ENCODE data around the gene LIPC.

Gene LIPC

DNA sequence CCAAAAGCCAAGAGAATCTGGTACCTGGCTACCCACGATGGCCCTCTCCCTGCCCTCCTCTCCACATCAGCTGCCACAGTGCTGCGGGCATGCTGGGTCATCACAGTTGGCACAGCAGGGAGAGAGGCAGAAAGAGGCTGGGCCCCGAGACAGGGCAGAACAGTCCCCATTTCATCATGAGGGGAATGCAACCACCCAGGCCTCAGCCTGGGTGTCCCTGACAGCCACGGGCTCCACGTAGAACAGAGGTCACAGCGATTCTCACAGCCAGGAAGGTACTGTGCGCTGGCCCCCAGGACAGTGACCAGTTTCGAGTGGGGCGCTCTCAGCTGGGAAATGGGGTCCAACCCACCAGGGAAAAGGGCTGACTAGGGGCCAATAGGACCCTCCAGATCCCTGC lies 6.3 kb downstream of the LIPC start:
- no peak for DNase-seq

DNA sequence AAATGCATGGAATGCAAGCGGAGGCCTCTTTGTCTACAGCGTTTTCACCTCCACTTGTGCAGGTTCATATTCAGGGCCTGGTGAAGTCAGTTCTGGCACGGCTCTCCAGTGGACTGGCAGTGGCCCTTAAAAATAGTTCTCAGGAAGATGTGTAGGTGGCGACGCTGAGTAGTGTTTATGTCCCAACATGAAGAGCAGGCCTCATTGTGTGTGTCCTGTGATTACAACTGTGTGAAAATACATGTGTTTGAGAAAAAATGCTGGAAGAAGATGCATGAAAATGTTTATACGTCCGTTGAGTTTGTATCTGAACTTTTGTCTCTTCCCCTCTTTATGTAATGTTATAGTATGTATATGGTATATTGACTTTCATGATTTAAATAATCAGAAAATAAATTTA lies 7.2 kb downstream of the LIPC start:
- no peak for DNase-seq

DNA sequence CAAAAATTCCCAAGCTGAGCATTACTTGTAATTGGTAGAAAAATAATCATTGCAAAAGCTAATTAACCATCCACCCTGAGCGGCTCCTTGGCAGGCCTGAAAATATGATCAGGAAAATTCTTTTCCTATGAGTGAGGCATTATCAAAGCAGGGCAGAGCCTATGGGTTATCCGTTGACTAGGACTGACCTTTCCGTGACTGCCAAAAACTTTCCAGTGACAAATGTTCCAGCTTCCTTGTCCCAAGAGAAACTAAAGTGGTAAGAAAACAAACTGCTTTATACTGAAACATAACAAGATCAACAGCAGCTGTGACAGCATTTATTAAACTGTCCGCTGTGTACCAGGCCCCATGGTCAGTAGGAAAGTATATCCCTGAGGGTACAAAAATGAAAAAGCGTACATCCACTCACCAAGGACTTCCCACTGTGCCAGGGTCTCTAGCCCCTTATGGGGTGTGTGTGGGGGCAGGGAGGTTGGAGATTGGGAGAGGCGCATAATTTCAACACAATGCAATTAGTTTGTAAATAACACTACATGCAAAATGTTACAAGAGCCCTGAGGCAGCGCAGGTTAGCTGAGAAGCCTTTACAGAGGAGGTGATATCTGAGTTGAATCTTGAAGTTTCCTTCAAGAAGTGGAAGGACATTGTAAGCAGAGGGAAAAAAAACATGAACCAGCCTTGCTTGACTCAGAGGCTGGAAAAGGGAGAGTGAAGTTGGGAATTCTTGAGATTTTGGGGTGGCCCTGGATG lies 8.5 kb downstream of the LIPC start:
- DNase-seq, result no peak

DNA sequence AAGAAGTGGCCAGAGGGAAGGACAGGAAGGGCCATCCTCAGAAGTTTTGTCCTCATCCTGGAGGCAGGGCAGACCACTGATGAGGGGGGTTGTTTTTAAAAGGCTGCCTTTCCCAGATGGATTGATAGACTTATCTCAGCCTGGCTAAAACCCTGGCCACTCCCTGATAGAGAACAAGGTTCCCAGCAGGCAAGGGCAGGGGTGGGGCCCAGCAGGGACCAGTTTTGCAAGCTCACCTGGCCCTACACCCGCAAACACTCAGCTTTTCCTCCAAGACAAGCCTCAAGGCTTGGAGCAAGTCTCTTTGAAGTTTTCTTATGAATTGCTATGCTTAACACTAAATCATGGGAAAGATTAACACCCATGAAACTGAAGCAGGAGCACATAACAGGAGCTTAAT lies 9.1 kb downstream of the LIPC start:
- DNase-seq, result no peak

DNA sequence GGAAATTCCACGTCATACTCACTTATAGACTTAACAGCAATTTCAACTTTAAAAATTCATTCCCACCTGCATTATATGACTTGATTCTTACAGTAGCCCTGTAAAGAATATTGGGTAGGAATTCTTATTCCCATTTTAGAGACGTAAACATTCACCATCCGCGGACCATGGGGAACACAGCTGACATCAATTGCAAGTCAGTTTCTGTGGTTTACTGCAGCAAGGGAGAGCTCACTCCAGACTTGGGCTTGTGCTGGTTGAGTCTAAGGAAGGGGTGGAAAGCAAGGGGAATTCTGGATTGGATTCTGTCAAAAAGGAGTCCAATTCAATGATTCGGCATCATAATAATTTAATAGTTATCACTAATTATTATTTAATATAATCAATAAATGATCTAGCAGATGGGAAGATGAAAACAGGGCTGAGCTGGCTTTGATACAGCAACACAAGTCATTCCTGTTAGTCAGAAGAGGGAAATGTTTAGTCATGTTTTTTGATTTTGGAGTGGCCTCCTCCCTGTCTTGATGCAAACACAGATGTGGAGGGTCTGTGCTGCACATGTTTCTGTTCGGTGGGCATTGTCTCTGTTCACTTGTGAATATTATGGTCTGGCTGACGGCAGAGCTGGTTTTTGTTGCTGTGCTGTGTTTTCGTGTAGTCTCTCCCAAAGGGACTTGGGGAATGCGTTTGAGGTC lies 9.7 kb downstream of the LIPC start:
- no peak for DNase-seq

DNA sequence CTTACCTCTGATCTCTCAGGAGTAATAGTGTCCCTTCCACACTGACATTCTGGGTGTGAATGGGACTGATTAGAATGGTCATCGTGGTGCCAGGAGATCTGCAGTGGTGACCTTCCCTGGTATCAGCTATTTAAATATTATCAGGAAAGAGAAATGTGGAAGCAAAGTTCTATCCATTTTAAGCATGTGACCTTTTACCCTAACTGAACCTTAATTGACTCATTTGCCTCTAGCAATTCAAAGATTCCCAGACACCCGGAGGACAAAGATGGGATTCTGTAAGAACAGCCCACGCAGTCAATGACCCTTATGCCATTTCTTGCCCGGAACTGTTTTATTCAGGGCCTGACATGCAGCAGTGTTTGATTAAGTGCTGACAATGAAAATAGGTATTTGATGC lies 10.3 kb downstream of the LIPC start:
- DNase-seq, result no peak

DNA sequence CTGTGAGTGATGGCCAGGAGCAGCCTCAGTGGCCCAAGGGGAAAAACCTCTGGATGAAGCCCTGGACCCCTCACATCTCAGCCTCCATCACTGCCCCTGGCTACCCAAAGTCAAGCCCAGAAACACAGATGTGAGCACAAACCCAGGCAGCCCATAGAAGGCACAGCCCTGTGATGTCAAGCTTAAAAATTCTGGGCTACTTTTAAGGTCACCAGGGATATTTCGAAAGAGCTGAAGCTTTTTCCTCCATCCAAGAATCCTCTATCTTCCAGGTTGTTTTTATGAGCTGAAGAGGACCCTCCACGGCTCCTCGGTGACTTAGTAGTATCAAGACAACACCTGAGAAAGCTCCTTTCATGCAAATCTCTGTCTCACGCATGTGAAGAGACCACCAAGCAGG lies 11.5 kb downstream of the LIPC start:
- DNase-seq, result no peak

DNA sequence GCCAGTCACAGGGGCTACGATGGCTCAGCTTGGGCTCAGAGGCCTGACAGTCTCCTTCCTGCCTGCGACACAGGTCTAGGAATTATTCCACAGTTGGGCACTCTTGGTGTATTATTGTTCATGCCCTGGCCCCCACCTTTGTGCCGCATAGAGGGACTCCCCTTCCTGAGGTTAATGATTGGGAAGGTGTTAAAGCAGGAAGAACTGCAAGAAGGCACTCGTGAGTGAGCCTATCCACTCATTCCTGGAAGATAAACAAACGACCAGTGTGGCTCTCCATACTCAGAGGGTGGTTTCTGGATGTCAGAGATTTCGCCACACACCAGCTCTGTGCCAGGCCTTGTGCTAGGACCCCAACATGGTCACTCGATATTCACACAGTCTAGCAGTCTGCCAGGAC lies 12.3 kb downstream of the LIPC start:
- no peak for DNase-seq

DNA sequence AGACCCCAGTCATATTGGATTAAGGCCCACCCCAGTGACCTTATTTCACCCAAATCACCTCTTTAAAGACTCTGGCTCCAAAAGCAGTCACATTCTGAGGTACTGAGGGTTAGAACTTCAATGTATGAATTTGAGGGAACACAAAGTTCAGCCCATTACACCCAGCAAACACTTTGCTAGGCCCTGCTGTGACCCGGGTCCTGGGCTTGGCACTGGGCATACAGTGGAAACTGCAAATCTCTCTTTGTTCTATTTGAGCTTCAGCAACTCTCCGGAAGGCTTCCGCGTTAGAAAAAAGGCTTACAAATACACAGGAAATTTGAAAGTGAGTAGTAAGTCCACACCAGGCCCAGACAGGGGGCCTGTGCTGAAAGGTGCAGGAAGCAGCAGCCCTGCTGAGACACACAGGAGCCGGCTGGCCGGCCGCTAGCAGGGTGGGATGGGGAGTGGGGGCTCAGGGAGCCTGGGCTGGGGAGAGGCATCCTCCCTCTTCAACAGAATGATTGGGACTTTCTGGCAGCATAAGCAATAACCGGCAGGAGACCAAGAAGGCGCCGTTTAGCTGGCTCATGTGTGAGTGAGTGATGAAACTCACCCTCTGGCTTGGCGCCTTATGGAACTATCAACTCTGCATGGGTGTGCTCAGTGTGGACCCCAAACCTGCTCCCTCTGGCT lies 13.0 kb downstream of the LIPC start:
- DNase-seq, result no peak

DNA sequence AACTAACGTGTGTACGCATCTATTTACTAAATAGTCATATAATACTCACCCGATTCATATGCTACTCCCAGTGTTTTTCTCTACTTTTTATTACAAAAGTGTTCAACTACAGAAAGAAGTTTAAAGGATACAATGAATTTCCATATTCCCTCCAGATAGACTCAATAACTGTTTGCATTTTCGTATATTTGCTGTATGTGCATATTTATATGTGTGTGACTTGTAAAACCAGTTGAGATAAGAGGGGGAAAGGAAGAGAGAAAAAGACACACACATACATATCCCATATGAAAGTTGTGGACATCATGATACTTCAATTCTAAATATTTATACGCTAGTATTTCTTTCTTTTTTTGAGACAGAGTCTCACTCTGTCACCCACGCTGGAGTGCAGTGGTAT lies 14.1 kb downstream of the LIPC start:
- no peak for DNase-seq

DNA sequence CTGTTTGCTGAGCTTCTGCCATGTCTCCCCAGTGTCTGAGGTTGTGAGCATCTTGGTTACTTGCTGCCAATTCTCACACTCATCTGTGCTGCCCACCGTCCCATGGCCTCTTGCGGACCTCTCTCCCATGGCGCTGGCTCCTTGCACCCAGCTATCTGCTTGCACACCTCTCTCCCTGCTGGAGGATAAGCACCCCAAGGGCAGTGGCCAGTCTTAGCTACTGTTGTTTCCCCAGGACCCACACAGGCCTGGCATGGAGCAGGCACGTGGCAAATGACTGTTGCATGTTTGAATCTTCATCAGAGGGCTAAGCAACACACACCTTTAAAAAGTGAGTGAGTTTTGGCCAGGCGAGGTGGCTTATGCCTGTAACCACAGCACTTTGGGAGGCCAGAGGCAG lies 14.7 kb downstream of the LIPC start:
- DNase-seq, result no peak

DNA sequence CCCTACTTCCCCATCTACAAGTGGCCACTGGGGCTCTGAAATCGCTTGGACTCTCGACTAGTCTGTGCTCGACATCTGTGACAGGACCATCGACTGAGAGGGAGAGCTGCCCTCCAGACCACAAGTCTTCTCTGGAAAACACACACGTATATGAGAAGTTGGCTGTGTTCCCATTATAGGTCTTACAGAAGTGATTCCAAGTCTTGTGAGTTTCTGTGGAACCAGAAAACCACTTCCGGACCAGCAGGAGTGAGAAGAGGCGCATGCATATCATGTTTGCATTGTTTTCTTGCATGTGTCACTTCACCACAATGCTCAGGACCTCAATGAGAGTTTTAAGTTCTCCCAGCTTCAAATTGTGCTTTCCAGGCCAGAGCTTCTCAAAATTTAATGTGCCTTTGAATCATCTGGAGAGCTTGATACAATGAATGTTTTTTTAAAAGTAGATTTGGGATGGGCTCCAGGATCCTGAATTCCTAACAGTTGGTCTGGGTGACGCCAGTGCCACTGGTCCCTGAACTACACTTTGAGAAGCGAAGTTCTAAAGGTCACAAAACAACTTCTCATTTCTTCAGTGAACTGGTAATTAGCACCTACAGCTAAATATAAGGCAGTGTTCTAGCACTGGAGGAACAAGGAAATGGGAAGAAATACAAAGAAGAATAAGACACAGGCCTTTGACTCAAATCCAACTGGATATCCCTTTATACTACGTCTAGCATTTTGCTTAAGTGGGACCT lies 15.7 kb downstream of the LIPC start:
- DNase-seq, result no peak

DNA sequence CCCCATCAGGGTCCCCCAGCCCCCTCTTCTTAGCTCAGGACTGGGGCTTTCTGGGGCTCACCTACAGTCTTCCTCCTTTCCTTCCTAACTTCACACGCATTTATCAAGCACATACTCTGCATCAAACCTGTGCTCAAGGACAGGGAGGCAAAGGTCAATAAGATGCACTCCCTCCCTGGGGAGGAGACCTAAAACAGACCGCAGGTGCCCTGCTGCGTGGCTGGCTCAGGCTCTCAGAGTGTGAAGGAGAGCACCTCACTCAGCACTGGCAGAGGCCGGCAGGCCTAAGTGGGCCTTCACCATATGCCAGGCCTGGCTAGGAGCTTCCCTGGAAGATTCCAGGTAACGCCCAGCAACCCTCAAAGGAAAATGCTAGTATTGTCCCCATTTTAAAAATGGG lies 16.5 kb downstream of the LIPC start:
- no peak for DNase-seq

DNA sequence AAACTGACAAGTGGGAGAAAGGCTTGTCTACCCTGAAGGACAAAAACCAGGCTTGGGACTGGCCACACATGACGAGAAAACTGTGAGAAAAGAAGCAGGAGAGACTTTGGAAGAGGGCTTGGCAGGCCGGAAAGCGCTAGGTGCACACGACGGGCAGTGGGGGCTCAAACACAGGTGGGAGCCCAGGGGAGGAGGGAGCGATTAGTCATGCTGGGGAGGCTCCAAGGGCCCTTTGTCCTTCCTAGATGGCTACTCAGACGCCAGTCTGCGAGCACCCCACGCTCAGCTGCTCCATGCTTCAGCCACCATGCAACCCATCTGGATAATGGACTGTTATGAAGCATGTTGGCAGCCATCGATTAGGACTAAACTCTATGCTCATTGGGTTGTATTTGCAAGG lies 17.1 kb downstream of the LIPC start:
- no peak for DNase-seq

DNA sequence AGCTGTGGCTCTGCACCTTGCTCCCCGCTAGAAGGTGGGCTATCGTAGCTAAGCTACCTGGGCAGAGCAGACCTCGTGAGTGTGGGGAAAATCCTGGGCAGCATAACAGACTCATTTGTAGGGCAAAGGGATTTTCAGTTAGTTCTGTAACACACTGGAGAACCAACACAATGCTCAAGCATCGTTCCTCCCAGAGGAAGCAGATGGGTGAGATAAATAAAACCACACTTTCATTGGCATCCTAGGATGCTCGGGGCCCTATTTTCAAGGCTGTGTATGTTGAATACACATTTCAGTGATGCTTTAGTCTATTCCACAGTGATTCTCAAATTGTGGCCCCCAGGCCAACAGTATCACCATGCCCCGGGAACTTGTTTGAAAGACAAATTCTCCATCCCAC lies 20.0 kb downstream of the LIPC start:
- no peak for DNase-seq

DNA sequence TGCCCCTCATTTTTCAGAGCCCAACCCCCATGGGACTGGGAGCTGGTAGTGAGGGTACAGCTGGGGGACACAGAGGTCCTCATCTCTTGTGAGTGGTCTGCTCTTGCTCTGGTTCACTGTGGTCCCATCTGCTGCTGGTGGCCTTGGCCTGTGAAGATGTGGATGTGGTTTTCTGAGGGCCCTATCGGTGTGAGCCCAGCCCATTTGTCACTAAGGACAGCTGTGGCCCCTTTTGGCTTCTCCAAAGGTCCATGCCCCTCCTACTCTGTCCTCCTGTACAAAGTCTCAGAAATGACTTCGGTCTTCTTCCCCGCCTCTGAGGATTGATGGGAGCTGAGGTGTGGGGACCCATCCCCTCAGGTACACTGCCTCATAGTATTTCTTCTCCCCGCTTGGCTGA lies 21.0 kb downstream of the LIPC start:
- DNase-seq, result no peak

DNA sequence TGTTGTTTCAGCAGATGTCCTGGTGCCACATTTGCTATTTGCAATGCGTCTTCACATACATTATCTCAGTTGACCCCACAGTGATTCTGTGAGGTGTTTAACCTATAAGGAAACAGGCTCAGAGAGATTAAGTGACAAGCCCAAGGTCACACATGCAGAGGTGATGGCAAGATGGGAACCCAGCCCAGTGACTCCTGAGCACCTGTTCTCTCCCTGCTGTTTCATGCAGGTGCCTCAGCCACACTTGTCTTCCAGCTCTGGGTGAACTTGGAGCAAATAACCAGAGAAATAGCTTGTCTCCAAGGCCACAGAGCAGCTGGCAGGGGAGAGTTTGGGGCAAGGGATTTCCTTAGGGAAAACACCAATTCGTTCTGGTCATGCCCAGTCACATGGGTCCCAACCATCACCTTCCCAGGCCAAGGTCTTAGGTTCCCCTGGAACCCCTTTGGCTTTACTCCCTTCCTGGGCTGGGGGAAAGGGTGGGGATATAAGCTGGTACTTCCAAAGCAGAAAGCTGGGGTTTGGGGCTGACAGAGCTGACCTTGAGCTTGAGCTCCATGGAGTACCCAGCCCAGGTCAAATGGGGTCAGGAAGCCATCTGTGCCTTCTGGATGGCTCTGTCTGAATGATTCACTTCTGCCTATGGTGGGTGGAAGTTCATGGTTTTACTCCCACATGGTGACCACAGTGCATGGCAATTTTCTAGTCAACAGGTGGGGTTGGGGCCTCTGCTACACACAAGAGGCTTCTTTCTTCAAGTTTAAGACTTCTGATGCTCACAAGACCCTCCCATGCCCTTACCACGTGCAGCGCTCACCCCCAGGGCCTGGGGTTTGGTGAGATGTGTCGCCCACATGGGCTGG lies 22.4 kb downstream of the LIPC start:
- no peak for DNase-seq

DNA sequence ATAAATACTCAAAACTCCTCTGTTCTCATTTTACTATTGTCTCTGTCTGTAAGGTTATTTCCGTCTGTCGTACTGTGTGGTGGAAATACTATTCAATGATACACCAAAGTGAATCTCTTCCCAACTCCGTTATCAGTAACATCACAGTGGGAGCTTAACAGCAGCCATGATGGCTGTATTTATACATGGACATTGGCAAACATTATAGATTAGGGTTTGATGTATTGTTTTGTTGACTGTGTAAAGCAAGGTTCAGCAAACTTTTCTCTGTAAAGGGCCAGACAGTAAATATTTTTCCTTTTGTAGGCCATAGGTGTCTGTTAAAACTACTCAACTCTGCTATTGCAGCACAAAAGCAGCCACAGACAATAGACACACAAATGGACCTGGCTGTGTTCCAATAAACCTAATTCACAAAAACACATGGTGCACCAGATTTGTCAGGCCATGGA lies 23.2 kb downstream of the LIPC start:
- no peak for DNase-seq

DNA sequence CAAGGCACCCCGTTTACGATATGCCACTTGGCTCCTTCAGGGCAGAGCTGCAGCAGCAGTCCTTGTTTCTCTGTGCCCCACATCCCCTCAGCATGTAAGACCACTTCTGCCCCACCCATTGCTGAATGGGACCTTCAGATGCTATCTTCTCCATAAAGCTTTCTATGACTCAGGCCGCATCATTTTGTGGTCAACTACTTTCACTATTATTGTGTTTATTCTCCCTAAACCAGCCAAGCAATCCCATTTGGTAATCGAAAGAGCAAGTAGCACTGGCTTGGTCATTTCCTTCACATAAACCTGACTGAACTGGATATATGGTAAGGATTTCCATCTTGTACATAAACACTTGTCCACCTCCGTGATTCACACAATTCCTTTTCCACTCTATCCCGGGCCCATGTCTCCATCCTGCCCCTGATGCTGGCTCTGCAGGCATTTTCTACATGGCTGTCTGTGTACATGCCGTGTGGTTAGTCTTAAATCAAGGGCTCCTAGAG lies 25.7 kb downstream of the LIPC start:
- no peak for DNase-seq

DNA sequence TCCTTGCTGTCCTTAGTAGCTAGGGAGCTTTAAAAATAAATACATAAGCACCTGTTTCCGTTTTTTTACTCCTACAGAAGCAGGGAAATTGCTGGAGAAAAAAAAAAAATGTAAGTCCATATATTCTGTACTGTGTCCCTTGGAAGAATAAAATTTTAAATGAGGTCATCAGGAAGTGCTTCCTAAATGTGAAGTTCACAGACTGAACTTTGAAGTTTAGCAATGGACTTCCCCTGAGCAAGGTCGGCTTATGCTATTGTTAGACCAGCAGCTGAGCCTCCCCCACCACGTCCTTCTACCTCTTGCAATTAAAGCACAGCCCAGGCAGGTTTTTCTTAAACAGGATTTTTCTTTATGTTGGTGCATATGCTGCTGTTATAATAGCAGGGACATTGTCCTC lies 26.3 kb downstream of the LIPC start:
- no peak for DNase-seq

DNA sequence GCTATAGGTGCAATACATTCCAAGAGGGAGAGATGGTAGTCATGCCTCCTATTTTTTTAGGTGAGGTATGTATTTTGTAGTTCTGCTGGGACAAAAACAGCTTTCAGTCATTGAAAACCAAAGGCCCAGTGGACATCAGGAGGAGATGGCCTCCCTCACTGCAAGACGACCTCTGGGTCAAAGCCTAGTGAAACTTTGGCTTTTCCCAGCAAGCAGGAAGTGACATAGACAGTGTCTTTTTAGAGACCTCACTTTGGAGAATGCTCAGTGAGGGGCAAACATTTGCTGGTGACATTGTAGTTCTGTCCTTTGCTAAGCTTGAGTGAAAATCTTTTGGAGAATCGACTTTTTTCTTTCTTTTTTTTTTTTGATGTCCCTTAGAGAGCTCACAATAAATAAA lies 27.3 kb downstream of the LIPC start:
- DNase-seq, result no peak

DNA sequence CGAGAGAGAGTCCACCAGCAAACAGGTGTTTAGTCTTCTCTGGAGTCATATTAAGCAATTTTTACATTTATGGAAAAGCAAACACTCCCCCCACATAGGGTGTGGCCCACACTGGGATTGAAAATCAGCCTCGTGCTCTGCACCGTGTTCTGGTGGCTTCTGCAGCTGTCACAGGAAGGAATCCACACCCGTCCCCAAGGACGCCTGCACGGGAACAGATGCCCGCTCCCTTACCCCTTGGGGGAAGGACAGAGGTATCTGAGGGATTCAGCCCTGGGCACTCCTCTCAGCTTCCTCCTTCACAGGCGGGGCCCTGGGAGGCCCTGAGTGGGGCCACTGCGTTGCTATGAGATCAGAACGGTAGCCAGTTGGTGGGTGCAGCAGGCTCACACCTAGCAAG lies 27.8 kb downstream of the LIPC start:
- no peak for DNase-seq
